Erythroblast (primary cell): ENCODE measurements around the gene HOXA2.
A peak's percentile ranks its signal among the peaks of the same experiment; 100 is the strongest.

Source experiments
- DNase-seq, 2 experiments: peaks; one replicate each; lab custom pipeline; 2025; lab: John Stamatoyannopoulos, UW
- GATA1 ChIP-seq: IDR thresholded peaks from 2 replicates; pipeline ENCODE4 v1.6.1; 2011; ENCODE audit warnings: low read depth, mild to moderate bottlenecking, control low read depth, low read length, moderate library complexity
- POLR2A ChIP-seq: IDR thresholded peaks from 2 replicates; pipeline ENCODE4 v1.6.1; 2011; ENCODE audit warnings: mild to moderate bottlenecking, low read length

Gene HOXA2

GRCh38 chr7:27102581-27103442 lies at the start of gene HOXA2:
Gene HOXA2 (minus strand): TSS chr7:27102683. CDS start chr7:27102500, 183 bp downstream.
- no peak for TF ChIP-seq GATA1
- TF ChIP-seq POLR2A, result no peak
- no peak for DNase-seq

DNA sequence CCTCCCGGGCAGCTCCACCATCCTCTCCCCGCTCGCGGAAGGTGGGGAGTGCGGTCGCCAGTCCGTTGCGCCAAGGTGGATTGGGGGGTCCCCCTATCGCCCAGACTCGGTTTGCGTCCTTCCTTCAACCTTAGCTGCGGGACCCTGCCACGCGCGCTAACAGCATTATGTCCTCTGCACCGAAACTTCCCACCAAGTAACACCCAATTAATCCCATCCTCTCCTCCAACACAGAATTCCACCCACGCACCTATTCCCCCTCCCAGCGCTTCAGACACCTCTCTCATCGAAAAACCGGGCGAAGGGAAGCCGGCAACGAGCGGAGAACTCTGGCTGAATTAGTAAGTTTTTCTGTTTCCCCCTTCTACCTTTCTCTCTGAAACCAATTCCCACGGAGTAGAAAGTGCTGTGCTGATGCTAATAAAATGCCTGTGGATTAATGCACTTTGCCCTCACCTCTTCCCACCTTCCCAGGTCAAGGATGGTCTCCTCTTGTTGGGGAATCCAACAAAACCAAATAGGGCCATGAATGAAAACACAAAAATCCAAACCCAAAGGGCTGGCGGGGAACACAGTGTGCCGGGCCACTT lies 49.0 kb upstream of the HOXA2 start:
- DNase-seq, result no peak
- TF ChIP-seq POLR2A (no peak), GATA1 (no peak)

GRCh38 chr7:27150568-27151340 lies 48.3 kb upstream of the HOXA2 start:
- peak; percentile 70 to 72 for DNase-seq
- no peak for TF ChIP-seq GATA1
- TF ChIP-seq POLR2A, result no peak

DNA sequence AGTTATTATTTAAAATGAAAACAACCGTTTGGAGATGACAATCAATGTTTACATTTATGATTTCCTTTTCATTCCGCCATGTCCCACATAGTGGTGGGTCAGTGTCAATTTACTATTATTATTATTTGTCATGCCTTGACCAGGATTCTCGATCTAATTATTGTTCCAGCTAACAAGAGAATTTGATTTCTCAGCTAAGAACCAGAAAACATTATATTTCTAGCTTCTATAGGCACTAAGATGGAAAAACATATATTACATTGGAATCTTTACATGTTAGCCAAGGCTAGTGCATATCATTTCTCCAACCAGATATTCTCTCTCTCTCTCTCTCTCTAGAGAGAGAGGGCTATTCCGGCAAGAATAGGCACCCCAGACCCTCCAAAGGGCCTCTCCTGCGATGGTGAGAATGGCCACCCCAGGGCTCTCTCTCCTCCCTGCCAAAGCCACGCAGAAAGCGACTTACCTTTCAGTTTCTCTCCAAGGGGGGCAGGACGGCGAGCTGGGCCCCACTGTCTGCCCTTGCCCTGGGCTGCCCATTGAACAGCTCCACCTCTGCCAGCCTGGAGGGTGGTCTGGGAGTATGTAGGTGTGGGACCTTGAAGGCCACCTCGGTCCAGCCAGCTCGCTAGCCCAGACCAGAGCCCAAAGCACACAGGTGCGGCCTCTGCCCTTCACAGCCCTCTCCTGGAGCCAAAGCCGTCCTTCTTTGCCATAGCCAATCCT lies 47.5 kb upstream of the HOXA2 start:
- no peak for DNase-seq

DNA sequence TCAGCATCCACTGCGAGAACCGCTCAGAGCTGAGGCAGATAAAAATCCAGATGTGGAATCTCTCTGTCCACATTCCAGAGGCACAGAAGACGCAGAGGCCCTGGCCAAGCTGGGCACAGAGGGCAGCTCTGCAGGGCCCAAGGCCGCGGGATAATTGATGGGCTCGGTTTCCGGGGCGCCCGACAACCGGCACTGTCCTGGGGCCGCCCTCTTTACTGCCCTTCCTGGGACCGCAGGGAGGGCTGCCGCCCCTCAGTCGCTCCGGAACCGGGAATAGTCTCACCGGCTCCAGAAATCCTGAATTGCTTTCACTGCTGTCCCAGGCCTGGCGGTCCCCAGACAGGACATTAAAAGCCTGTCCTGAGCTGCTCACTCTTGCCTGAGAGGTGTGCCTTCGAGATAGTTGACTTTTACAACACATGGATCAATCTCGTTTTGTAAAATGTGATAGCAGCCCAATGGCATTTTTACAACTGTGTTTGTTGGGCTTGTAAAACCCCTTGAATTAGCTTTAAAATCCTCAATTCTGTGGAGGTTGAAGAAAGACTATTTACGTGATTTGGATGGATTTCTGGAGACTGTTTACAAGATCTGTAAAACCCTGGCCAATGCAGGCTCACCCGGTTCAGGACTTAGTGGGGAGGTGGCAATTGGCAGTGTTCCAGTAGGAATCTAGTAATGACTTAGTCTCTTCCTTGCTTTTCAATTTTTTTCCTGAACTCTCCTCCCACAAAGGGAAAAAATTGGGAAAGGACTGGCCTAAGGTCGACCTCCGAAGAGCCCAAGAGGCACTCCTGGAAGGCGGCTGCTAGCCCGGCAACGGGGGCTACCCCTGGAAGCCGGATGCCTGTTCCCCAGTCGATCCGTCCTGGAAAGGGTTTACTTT lies 46.5 kb upstream of the HOXA2 start:
- TF ChIP-seq POLR2A (no peak), GATA1 (no peak)
- DNase-seq, result no peak

More for the DNA sequence above, 47.5 kb upstream of the HOXA2 start:
- TF ChIP-seq GATA1 (no peak), POLR2A (no peak)

DNA sequence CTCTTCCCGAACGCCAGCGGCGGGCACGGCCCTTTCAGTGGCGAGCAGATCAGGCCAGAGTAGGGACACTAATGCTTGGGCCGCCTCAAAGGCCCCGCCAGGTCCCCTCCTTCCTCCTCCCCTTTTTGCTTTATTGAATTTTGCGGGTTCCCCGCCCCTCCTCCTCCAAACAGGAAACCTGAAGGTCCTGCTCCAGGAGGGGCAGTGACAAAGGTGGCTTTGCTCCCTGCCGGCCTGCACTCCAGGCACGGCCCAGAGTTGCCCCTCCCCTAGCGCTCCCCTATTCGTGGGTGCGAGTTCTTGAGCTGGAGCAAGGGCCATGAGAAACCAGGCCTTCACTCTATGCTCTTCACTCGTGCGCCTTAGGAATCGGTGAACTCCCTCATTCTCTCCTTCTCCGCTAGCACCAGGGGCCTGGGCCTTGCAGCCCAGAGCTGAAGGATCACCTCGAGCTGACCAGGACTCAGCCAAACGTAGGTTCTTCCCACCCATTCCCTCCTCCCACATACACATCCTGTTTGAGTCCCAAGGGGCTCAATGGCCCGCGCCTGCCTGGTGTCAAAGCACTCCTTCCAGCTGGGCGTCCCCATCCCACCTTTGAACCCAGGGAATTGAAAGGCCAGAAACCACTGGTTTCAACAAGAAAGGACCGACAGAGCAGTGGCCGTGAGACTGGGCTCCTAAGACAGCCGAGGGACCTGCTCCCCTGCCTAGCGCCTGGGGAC lies 45.7 kb upstream of the HOXA2 start:
- DNase-seq, result no peak
- TF ChIP-seq GATA1, result no peak
- TF ChIP-seq POLR2A, result no peak

DNA sequence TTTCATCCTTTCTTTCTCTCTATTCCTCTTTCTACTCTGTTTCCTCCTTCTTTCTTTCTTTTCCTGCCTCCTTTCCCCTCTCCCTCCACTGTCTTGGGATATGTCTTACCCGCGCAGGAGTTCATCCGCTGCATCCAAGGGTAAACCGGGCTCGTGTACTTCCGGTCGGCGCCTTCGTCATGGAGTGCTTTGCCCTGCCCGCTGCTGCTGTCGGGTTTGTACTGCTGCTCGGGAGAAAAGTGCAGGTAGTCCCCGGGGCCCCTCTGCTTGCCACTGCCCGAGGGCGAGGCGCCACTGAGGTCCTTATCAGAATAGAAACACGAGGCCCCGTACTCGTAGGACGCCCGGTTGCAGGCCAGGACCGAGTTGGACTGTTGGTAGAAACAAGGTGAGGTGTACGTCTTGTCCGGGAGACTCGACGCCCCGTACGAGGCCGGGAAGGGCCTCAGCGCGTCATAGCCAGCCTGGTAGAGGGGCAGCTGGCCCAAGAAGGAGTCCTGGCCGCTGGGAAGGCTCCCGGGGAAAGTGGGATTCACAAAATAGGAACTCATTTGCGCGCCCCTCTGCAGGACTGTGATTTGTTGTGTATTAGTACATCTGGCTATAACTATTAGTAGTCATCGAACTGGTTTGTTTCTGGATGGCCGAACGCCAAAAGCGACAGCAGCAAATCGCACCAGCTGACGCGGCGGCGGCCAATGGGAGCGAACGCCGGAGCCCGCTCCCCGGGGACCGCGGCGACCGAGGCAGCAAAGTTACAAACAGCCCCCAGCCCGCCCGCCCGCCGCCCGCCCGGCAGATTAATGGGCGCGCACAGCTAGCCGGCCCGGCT lies 44.9 kb upstream of the HOXA2 start, which contains the start of gene HOXA6:
Gene HOXA6 (minus strand): TSS at position 576 of the 832 bp plus-strand sequence. CDS start 25 bp downstream, at position 551.
- no peak for DNase-seq
- TF ChIP-seq POLR2A, result no peak
- TF ChIP-seq GATA1, result no peak

DNA sequence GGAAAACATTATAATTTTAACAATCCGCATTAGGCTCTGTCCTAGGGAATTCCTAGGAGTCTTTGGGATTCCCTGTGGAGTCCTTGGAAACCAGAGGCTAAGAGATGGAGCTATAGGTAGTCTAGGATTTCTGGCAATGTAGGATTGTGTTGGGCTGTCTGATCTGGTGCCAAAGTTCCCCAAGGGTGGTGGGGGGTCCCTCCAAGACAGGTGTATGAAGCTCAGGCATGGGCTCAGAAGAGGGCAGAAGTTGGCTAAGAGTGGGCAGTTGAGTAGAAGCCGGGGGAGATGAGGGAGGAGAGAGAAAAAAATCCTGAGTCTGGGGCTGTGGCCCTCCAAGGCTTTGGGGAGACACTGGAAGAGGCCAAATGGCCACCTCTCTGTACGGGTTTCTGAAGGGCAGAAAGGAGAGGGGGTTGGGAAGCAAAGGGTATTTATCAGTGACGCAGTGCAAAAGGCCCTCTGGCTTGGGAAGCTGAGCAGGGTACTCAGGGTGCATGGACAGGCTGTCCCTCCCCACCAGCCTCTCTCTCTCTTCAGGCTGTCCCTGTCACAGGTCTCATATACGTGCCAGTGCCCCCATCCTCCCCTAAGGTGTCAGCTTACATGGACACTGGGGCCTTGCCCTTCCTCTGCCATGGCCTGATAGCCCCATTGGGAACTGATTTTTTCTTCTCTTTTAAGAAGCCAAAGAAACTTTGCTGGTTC lies 44.2 kb upstream of the HOXA2 start:
- TF ChIP-seq POLR2A (no peak), GATA1 (no peak)
- DNase-seq, result no peak

GRCh38 chr7:27145914-27146412 lies 43.5 kb upstream of the HOXA2 start:
- no peak for DNase-seq
- TF ChIP-seq GATA1, result no peak
- TF ChIP-seq POLR2A, result no peak
